Muscle of leg (tissue), 11 donors: ENCODE data around the gene CEP72. TPM values are rescaled to one million over a fixed set of nuclear protein-coding genes. Genes with fewer than 3 reads are reported as not detected.

Experiments
- DNase-seq: peaks from one replicate; pipeline ENCODE4 v3.0.0; 2013
- H3K27ac ChIP-seq: one replicate; pipeline ENCODE4 v1.5.1; 2013; ENCODE audit warnings: mild to moderate bottlenecking, low read length, control low read depth
- H3K27me3 ChIP-seq: one replicate; pipeline ENCODE4 v1.6.1; 2013; ENCODE audit warnings: low read length; ENCODE audit not compliant: control insufficient read depth, insufficient read depth
- H3K36me3 ChIP-seq: one replicate; pipeline ENCODE4 v1.6.1; 2013; ENCODE audit warnings: low read length; ENCODE audit not compliant: control insufficient read depth, insufficient read depth
- H3K4me1 ChIP-seq: one replicate; pipeline ENCODE4 v1.6.1; 2013; ENCODE audit warnings: low read length; ENCODE audit not compliant: control insufficient read depth, insufficient read depth
- H3K4me3 ChIP-seq: one replicate; pipeline ENCODE4 v1.5.1; 2013; ENCODE audit warnings: low read length, control low read depth
- H3K9me3 ChIP-seq: replicated peaks from 2 replicates; pipeline ENCODE4 v1.6.1; 2013; ENCODE audit warnings: low read depth, low read length; ENCODE audit not compliant: control insufficient read depth
- WGBS: methylation state at CpG from one replicate; pipeline ENCODE4 v1.1.5; 2013; ENCODE audit warnings: missing lambda C conversion rate; ENCODE audit not compliant: insufficient coverage; 5-methylcytosine and 5-hydroxymethylcytosine counted together
- polyA plus RNA-seq, 8 donors: library from polyadenylated mRNA; unstranded; fragments of 120-200 nt; gene quantifications; one replicate each; pipeline versions ENCODE4 v1.2.1 to v1.2.3, GENCODE V29; 2013; ENCODE audit warnings: inconsistent platforms in 1 of 8, low replicate concordance in 1 of 8; ENCODE audit not compliant: insufficient read length in 8 of 8, insufficient read depth in 1 of 8
- total RNA-seq: library from RNA; stranded (reverse); fragments of 120-200 nt; gene quantifications from one replicate; pipeline ENCODE4 v1.2.4, GENCODE V29; 2013

CEP72 gene
- total and polyA plus RNA-seq, 9 donors, result 3.0 to 5.1 (median 4.1) TPM

- Histone ChIP-seq H3K9me3 (no peaks in the 10 kb centered on the region), H3K4me1 (no peaks in the 10 kb centered on the region), H3K36me3 (no peaks in the 10 kb centered on the region), H3K4me3 (no peak overlapping the region), H3K27me3 (peaks cover 21% of the 10 kb centered on the region), H3K27ac (no peak overlapping the region)
- no peak for DNase-seq
- WGBS, result 47% methylated on average over 3 of the region's 9 CpGs
Measured at GRCh38 chr5:585962-586628, 26.0 kb upstream of the CEP72 start.

DNA sequence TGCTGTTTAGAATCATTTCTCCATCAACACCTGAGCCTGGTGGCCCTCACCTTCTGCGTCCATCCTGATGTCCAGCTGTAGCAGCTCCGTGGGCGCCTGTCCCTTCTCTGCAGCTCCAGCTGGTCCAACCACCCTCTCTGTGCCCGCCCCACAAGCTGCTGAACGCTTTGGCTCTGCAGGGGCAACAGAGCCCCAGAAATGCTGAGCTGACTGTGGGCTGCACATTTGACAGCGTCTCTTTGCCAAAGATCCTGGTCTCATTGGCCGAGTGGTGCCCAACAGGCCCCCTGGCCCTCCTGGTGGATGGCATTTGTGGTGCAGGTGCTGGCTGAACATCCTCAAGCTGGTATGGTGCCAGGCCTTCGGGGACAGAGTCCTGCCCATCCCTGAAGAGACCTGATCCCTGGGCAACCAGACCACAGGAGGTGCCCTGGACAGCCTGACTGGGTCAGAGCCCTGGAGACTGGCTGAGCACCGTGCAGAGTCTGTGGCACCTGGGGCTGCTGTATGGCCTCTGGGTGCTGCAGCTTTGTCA lies 25.3 kb upstream of the CEP72 start:
- 74% methylated on average over 9 of the region's 9 CpGs for WGBS
- Histone ChIP-seq H3K27me3 (peaks cover 18% of the 10 kb centered on the region), H3K9me3 (no peaks in the 10 kb centered on the region), H3K36me3 (no peaks in the 10 kb centered on the region), H3K27ac (no peak overlapping the region), H3K4me1 (no peaks in the 10 kb centered on the region), H3K4me3 (no peak overlapping the region)
- DNase-seq, result no peak

GRCh38 chr5:587403-587802 lies 24.7 kb upstream of the CEP72 start:
- Histone ChIP-seq H3K9me3 (no peaks in the 10 kb centered on the region), H3K4me3 (no peak overlapping the region), H3K4me1 (no peaks in the 10 kb centered on the region), H3K27me3 (peaks cover 16% of the 10 kb centered on the region), H3K27ac (no peak overlapping the region), H3K36me3 (no peaks in the 10 kb centered on the region)
- 76% methylated on average over 4 of the region's 6 CpGs for WGBS
- DNase-seq, result no peak

- 84% methylated on average over 5 of the region's 11 CpGs for WGBS
- H3K4me1 ChIP-seq, result no peaks in the 10 kb centered on the region
- DNase-seq, result no peak
Measured at GRCh38 chr5:588406-588995, 23.6 kb upstream of the CEP72 start.

GRCh38 chr5:589173-589572 lies 23.0 kb upstream of the CEP72 start:
- Histone ChIP-seq H3K4me3 (no peak overlapping the region), H3K36me3 (no peaks in the 10 kb centered on the region), H3K4me1 (no peaks in the 10 kb centered on the region), H3K27ac (no peak overlapping the region), H3K9me3 (no peaks in the 10 kb centered on the region), H3K27me3 (peaks cover 25% of the 10 kb centered on the region)
- no peak for DNase-seq
- no CpG with 5 or more reads among the region's 1 CpG for WGBS

More at GRCh38 chr5:588406-588995, 23.6 kb upstream of the CEP72 start:
- Histone ChIP-seq H3K4me3 (no peak overlapping the region), H3K36me3 (no peaks in the 10 kb centered on the region), H3K27ac (no peak overlapping the region), H3K27me3 (peaks cover 19% of the 10 kb centered on the region), H3K9me3 (no peaks in the 10 kb centered on the region)

DNA sequence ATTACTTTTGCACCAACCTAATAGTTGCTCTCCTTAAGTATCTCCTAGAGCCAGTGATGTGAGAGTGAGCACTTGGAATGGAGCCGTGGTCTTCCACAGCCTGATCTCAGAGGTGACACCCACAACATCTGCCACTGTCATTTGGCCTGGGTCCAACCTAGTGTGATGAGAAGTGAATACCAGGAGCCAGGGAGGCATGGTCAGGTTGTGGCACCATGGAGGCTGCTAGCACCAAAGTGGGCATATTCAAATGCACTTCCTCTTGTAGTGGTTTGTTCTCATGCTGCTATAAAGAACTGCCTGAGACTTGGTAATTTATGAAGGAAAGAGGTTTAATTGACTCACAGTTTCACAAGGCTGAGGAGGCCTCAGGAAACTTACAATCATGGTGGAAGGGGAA lies 22.6 kb upstream of the CEP72 start:
- WGBS, result no CpG with 5 or more reads among the region's 1 CpG

DNA sequence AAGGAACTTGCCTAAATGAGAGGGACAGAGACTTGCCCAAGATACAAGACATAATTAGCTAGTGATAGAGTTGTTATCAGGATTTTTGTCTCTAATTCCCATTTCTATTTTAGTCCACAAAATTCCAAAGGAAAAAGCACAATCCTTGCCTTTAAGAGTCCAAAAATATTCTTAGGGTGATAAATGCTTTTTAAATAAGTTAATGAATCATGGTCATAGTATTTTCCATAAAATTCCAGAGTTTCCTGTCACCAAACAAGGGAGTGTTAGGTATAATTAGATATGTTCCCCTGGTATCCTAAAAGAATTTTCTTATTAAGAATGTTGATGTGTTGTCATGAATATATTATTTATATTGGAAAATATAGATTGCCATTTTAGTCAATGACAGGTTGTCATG lies 21.8 kb upstream of the CEP72 start:
- no peaks in the 10 kb centered on the region for H3K4me1 ChIP-seq
- H3K36me3 ChIP-seq, result no peaks in the 10 kb centered on the region
- no peaks in the 10 kb centered on the region for H3K9me3 ChIP-seq
- no peak overlapping the region for H3K27ac ChIP-seq
- no peak overlapping the region for H3K4me3 ChIP-seq
- no peak for DNase-seq
- peaks cover 29% of the 10 kb centered on the region for H3K27me3 ChIP-seq

More for the DNA sequence above, 22.6 kb upstream of the CEP72 start:
- H3K4me3 ChIP-seq, result no peak overlapping the region
- H3K27me3 ChIP-seq, result peaks cover 29% of the 10 kb centered on the region
- H3K36me3 ChIP-seq, result no peaks in the 10 kb centered on the region
- no peak for DNase-seq
- no peaks in the 10 kb centered on the region for H3K9me3 ChIP-seq
- no peaks in the 10 kb centered on the region for H3K4me1 ChIP-seq
- H3K27ac ChIP-seq, result no peak overlapping the region

- H3K27me3 ChIP-seq, result peaks cover 29% of the 10 kb centered on the region
- WGBS, result 83% methylated on average over 4 of the region's 5 CpGs
- H3K36me3 ChIP-seq, result no peaks in the 10 kb centered on the region
Measured at GRCh38 chr5:591746-592145, 20.4 kb upstream of the CEP72 start.

GRCh38 chr5:592158-592557 lies 20.0 kb upstream of the CEP72 start:
- WGBS, result 60% methylated on average over 1 of the region's 5 CpGs
- DNase-seq, result no peak
- peaks cover 29% of the 10 kb centered on the region for H3K27me3 ChIP-seq

More at GRCh38 chr5:591746-592145, 20.4 kb upstream of the CEP72 start:
- DNase-seq, result no peak
- Histone ChIP-seq H3K4me3 (no peak overlapping the region), H3K9me3 (no peaks in the 10 kb centered on the region), H3K27ac (no peak overlapping the region), H3K4me1 (no peaks in the 10 kb centered on the region)

GRCh38 chr5:593511-593910 lies 18.6 kb upstream of the CEP72 start:
- WGBS, result 75% methylated on average over 8 of the region's 8 CpGs
- peaks cover 27% of the 10 kb centered on the region for H3K27me3 ChIP-seq

More at GRCh38 chr5:592158-592557, 20.0 kb upstream of the CEP72 start:
- no peaks in the 10 kb centered on the region for H3K9me3 ChIP-seq
- H3K4me1 ChIP-seq, result no peaks in the 10 kb centered on the region
- H3K27ac ChIP-seq, result no peak overlapping the region
- no peak overlapping the region for H3K4me3 ChIP-seq
- H3K36me3 ChIP-seq, result no peaks in the 10 kb centered on the region

More at GRCh38 chr5:593511-593910, 18.6 kb upstream of the CEP72 start:
- Histone ChIP-seq H3K4me3 (no peak overlapping the region), H3K4me1 (no peaks in the 10 kb centered on the region), H3K9me3 (no peaks in the 10 kb centered on the region), H3K27ac (no peak overlapping the region), H3K36me3 (no peaks in the 10 kb centered on the region)
- no peak for DNase-seq
